NT2/D1 (cell line): ENCODE measurements around the gene TIGD2.

Source experiments
- SUZ12 ChIP-seq: IDR thresholded peaks from 2 replicates; pipeline ENCODE4 v1.6.1; 2011; ENCODE audit not compliant: insufficient read length, insufficient read depth; ENCODE audit errors: extremely low read depth
- YY1 ChIP-seq: IDR thresholded peaks from 2 replicates; pipeline ENCODE4 v1.6.1; 2011; ENCODE audit not compliant: insufficient read length, insufficient read depth
- ZNF274 ChIP-seq: IDR thresholded peaks from 2 replicates; pipeline ENCODE4 v1.6.1; 2011; ENCODE audit warnings: mild to moderate bottlenecking, low read depth, low read length

GRCh38 chr4:89105726-89106125 lies 5.6 kb upstream of the TIGD2 start:
- TF ChIP-seq ZNF274: no peak
- no peak for TF ChIP-seq YY1
- TF ChIP-seq SUZ12: no peak
